Ascending aorta (tissue), 2 donors: Measurements from ENCODE around the gene G3BP2. TPM values are rescaled to one million over a fixed set of nuclear protein-coding genes. Genes with fewer than 3 reads are reported as not detected.
"Not testable (repeated sequence)": the region's sequence is repeated elsewhere in the genome, so short reads cannot be mapped to it uniquely, and the experiment has no call there.

Experiments
- DNase-seq, 2 donors: peaks; one replicate each; pipeline ENCODE4 v3.0.0-alpha.2; 2019; ENCODE audit warnings: low spot score in 2 of 2
- H3K27ac ChIP-seq, 2 donors: fragments of 200-600 bp; sonication (generic); one replicate each; pipeline ENCODE4 v1.5.1; 2016 to 2017; ENCODE audit warnings: mild to moderate bottlenecking in 1 of 2
- H3K27me3 ChIP-seq: fragments of 200-600 bp; sonication (generic); one replicate; pipeline ENCODE4 v1.5.1; 2017
- H3K36me3 ChIP-seq, 2 donors: fragments of 200-600 bp; sonication (generic); one replicate each; pipeline ENCODE4 v1.5.1; 2016
- H3K4me1 ChIP-seq, 2 donors: fragments of 200-600 bp; sonication (generic); one replicate each; pipeline ENCODE4 v1.5.1; 2016 to 2017; ENCODE audit warnings: mild to moderate bottlenecking in 1 of 2
- H3K4me3 ChIP-seq, 2 donors: fragments of 200-600 bp; sonication (generic); one replicate each; pipeline ENCODE4 v1.5.1; 2016 to 2017; ENCODE audit warnings: mild to moderate bottlenecking in 1 of 2
- H3K9me3 ChIP-seq, 2 donors: fragments of 200-600 bp; sonication (generic); one replicate each; pipeline ENCODE4 v1.5.1; 2016
- intact Hi-C: fragments of 100-400 bp; cut with DNase I; formaldehyde crosslinking; loops from one replicate; pipeline ENCODE4 v1.15.1; 2023
- total RNA-seq: library from RNA; depleted of rRNA; stranded (reverse); fragments of >200 nt; gene quantifications from one replicate; pipeline ENCODE4 v1.1.0, GENCODE V29; 2016
- TF ChIP-seq, protein P1 (sequence below), 3 experiments: fragments of 200-600 bp in 2 of 3; fragments of 450-650 bp in 1 of 3; sonication (generic) in 2 of 3; IDR thresholded peaks; one replicate each; pipeline ENCODE4 v1.5.1; 2016 to 2019; ENCODE audit warnings: antibody characterized with exemption in 3 of 3, mild to moderate bottlenecking in 1 of 3, moderate library complexity in 1 of 3

Gene G3BP2
- total RNA-seq, 1 donor from 2014 or later, result 88.9 TPM

DNA sequence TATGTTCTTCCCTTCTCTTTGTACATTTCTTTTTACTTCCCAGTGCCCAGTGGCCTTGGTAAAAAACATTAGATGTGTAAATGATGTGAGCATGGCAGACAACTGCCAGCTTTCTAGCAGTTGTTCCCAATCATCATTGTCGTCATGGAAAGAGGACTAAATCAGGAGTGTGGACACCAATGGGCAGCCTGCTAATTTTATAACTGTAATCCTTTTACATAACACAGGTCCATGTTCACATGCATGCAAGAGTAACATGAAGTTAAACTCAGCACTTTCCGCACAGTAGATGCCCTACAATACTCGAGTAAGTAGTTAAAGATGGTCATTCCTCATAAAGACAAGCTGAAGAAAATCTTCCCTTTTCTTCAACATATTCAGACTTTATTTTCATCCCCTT, 23.4 kb upstream of the G3BP2 start:
- Histone ChIP-seq H3K27me3 (no peaks in the 10 kb centered on the region), H3K4me3 (no peak overlapping the region), H3K9me3 (no peaks in the 10 kb centered on the region), H3K4me1 (no peaks in the 10 kb centered on the region), H3K36me3 (peaks cover 0 to 12% of the 10 kb centered on the region in 2 donors), H3K27ac (no peak overlapping the region)
- TF ChIP-seq, protein P1, sequence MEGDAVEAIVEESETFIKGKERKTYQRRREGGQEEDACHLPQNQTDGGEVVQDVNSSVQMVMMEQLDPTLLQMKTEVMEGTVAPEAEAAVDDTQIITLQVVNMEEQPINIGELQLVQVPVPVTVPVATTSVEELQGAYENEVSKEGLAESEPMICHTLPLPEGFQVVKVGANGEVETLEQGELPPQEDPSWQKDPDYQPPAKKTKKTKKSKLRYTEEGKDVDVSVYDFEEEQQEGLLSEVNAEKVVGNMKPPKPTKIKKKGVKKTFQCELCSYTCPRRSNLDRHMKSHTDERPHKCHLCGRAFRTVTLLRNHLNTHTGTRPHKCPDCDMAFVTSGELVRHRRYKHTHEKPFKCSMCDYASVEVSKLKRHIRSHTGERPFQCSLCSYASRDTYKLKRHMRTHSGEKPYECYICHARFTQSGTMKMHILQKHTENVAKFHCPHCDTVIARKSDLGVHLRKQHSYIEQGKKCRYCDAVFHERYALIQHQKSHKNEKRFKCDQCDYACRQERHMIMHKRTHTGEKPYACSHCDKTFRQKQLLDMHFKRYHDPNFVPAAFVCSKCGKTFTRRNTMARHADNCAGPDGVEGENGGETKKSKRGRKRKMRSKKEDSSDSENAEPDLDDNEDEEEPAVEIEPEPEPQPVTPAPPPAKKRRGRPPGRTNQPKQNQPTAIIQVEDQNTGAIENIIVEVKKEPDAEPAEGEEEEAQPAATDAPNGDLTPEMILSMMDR (IDR thresholded peaks at IDR 0.05), result no peak
- DNase-seq, result peak in 1 of 2 donors; percentile 4
- intact Hi-C loops, result no loop called here

DNA sequence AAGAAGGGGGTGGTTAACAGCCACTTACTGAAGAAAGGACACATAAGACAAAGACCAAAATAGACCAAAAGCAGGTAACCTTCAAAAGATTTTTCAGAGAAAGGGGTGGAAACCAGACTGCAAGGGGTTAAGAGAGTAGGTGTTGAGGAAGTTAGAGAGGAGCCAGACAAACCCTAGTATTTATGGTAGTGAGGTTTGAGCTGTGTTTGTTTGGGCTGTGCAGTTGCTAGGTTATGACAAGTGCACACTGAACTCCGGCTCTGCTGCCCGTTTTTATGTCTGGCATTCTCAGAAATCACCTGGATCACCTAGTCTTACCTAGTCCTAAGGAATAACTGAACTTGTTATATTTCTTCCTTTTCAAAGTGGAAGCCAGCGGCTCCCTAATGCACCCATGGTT, 22.9 kb upstream of the G3BP2 start:
- Histone ChIP-seq H3K4me1 (no peaks in the 10 kb centered on the region), H3K9me3 (no peaks in the 10 kb centered on the region), H3K36me3 (peaks cover 0 to 12% of the 10 kb centered on the region in 2 donors), H3K27me3 (no peaks in the 10 kb centered on the region), H3K27ac (no peak overlapping the region), H3K4me3 (no peak overlapping the region)
- TF ChIP-seq, protein P1 (IDR thresholded peaks at IDR 0.05), result no peak
- intact Hi-C loops, result no loop called here
- DNase-seq, result peak in 1 of 2 donors; percentile 11

GRCh38 chr4:75692066-75692465, 18.9 kb upstream of the G3BP2 start:
- H3K4me3 ChIP-seq, H3K9me3 ChIP-seq, intact Hi-C loops, H3K27ac ChIP-seq, H3K4me1 ChIP-seq, H3K27me3 ChIP-seq: not testable (repeated sequence)
- DNase-seq, result peak in 1 of 2 donors; percentile 2
- H3K36me3 ChIP-seq, result peaks cover 0 to 12% of the 10 kb centered on the region in 2 donors

GRCh38 chr4:75687125-75687524, 13.9 kb upstream of the G3BP2 start:
- H3K4me3 ChIP-seq, H3K36me3 ChIP-seq, DNase-seq, H3K27ac ChIP-seq, intact Hi-C loops, H3K4me1 ChIP-seq, H3K27me3 ChIP-seq, H3K9me3 ChIP-seq: not testable (repeated sequence)

GRCh38 chr4:75686346-75686745, 13.1 kb upstream of the G3BP2 start:
- Histone ChIP-seq H3K4me3 (no peak overlapping the region), H3K27me3 (no peaks in the 10 kb centered on the region), H3K27ac (no peak overlapping the region), H3K36me3 (no peaks in the 10 kb centered on the region), H3K4me1 (no peaks in the 10 kb centered on the region), H3K9me3 (no peaks in the 10 kb centered on the region)
- DNase-seq, result no peak
- TF ChIP-seq, protein P1 (IDR thresholded peaks at IDR 0.05), result no peak
- intact Hi-C loops, result no loop called here

- H3K36me3 ChIP-seq, result no peaks in the 10 kb centered on the region
- intact Hi-C loops, result no loop called here
- H3K9me3 ChIP-seq, result no peaks in the 10 kb centered on the region
- H3K4me1 ChIP-seq, result no peaks in the 10 kb centered on the region
- no peaks in the 10 kb centered on the region for H3K27me3 ChIP-seq
- DNase-seq, result no peak
- H3K27ac ChIP-seq, result no peak overlapping the region
- no peak overlapping the region for H3K4me3 ChIP-seq
- TF ChIP-seq, protein P1 (IDR thresholded peaks at IDR 0.05), result no peak
Observed at GRCh38 chr4:75685546-75686189, 12.5 kb upstream of the G3BP2 start.
